GM13976 (cell line): ENCODE data around the gene YLPM1.

ENCODE experiments used
- DNase-seq: peaks from one replicate; pipeline ENCODE4 v3.0.0; 2012; ENCODE audit warnings: low spot score
- in situ Hi-C: fragments of 300-500 bp; cut with MboI; formaldehyde crosslinking; loops from one replicate; pipeline ENCODE4 v1.12.0; 2022; ENCODE audit warnings: low sequenced_read_pairs, mixed read lengths, inconsistent platforms; ENCODE audit not compliant: unreplicated experiment
- TF ChIP-seq, protein P1 (sequence below): IDR thresholded peaks from 2 replicates; pipeline ENCODE4 v1.5.1; 2012; ENCODE audit warnings: borderline replicate concordance, mild to moderate bottlenecking; ENCODE audit not compliant: insufficient read depth; ENCODE audit errors: extremely low read depth, missing control alignments, control extremely low read depth

The YLPM1 gene

DNA sequence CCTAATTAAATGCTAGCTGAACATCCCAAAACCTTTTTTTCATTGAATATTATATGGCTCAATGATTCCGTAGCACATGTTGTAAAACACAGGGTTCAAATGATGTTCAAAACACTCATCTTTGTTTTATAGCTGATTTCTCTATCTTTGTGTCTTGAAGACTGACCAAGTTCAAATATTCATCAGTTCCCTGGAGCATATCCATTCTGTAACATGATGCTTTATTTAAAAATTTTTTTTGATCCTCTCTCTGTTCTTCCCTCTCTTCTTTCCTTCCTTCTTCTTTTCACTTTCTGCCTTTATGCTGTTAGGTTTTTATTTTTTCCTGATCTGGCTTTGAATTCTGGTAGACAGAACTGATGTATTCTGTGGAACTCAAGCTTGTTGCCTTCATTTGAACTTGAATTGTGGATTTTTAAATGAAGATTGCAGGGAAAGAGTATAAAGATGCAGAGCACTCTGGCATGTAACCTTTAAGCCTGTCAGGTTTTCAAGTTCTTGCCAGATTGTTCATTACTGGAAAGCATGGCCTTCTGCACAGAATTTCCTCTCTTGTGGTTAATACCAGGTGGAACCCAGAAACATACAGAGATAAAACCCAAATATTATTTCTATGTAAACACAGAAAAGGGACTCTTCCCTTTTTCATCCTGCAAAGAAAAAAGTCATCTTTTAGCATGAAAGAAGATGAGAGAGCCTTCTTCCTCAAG lies 73.3 kb downstream of the YLPM1 start:
- no peak for DNase-seq
- in situ Hi-C loops = no loop called here
- TF ChIP-seq, protein P1, sequence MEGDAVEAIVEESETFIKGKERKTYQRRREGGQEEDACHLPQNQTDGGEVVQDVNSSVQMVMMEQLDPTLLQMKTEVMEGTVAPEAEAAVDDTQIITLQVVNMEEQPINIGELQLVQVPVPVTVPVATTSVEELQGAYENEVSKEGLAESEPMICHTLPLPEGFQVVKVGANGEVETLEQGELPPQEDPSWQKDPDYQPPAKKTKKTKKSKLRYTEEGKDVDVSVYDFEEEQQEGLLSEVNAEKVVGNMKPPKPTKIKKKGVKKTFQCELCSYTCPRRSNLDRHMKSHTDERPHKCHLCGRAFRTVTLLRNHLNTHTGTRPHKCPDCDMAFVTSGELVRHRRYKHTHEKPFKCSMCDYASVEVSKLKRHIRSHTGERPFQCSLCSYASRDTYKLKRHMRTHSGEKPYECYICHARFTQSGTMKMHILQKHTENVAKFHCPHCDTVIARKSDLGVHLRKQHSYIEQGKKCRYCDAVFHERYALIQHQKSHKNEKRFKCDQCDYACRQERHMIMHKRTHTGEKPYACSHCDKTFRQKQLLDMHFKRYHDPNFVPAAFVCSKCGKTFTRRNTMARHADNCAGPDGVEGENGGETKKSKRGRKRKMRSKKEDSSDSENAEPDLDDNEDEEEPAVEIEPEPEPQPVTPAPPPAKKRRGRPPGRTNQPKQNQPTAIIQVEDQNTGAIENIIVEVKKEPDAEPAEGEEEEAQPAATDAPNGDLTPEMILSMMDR = no peak

DNA sequence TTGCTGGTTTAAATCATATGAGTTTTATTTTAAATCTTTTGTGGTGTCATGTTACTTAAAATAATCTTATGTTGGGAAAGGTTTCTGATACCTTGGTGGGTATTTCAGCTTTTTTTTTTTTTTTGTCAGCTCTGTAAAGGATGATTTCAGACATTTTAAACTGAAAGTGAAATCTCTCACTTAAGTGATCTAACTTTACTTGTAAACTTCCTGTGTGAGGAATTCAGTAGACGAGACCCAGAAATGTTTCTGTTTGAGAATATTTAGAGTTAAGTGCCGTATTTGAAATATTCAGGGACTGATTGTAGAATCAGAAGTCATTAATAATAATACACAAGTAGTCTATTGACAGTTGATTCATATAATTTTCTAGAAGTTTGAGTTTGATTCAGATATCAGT lies 75.0 kb downstream of the YLPM1 start:
- TF ChIP-seq, protein P1 = no peak
- no peak for DNase-seq
- in situ Hi-C loops = no loop called here

DNA sequence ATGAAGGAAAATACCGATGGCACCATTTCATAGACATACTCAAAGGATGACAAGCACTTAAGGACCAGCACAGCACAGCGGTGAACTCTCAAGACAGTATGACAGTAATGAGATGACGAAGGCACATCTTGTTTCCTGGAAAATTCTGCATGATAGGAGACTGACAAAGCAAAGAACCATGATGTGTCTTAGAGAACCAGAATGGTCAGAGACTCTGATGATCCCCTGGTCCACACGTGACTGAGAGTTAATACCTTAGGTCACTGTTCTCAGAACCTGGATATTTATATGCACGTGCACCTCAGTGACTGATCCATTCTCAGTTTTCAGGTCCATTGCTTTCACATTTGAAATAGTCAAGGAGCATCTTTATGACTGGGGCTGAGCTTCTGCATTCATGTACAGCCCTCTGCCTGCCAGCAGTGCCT lies 77.5 kb downstream of the YLPM1 start:
- TF ChIP-seq, protein P1 = no peak
- in situ Hi-C loops = no loop called here
- DNase-seq = no peak

DNA sequence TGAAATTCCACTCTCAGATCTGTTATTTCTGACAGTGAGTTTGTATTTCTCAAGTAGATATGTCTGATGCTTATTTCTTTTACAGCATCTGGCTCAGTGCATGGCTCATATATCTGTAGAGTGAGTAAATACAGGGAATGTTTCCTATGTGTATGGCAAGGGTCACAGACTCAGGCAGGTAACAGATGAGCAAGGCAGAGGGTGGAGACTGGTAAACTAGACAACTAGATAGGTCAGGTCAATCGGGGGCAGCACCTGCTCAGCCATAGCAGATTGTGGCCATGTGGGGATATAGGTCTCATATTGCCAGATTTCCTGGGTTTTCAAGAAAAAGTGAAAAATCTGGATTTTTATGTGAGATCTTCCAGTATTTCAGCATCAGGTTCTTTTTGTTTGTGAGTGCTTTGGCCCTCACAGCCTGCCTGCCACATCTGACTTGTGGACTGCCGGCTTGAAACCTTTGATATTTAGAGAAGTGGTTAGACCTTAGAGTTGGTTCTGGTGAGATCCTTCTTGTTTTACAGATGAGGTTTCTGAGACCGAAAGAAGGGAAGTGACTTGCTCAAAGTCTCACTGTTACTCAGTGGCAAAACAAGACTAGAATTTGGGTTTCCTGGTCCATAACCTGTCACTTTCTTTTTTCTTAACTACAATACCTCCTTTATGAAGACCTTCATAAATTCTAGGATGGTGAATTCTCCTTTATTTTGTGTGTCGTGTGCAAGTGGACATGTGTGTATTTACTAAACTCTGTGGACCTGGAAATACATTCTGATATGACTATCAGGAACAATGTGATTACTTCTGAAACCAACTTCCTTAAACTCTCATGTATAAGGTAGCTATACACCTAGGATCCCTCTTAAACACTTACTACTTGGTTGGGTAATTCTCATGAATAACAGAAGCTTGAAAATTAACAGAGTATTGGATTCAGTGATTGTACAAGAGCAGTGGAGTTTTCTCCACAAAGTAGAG lies 78.4 kb downstream of the YLPM1 start:
- peak; percentile 35 for DNase-seq
- TF ChIP-seq, protein P1 = no peak
- in situ Hi-C loops = no loop called here

DNA sequence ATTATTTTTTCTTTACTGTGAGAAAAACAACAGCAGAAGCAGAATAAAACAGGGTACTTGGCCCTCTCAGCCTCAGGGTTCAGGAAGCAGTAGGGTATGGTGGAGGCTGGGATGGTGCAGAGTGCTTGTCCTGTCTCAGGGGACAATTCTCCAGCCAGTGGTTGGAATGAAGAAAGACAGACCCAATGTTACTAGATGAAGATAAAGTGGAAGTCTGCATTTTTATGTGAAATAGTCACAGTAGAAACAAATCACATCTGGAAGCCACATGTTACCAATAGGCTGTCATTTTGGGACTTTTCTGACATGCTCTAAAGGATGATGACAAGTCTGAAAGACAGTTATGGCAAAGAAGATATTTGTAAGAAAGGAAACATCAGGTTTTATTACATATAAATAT lies 80.5 kb downstream of the YLPM1 start:
- in situ Hi-C loops = no loop called here
- no peak for DNase-seq
- TF ChIP-seq, protein P1 = no peak

DNA sequence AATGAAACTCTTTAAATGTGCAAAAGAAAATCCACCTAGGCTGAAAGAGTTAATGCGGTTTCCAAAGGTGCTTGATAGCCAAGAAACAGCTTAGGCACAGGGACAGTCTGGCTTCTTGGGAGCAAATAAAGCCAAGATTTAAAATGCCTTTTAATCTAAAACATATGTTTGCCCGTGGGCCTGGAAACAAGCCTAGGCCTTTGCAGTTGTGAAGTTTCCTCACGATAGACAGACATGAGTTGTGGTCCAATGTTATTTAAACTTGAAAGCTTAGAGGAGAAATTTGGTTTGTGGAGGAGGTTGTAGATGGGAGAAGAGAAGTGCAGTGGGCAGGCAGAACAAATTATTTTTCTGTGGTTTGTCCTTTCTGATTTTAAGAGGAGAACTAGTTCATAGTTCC lies 83.1 kb downstream of the YLPM1 start:
- in situ Hi-C loops = no loop called here
- TF ChIP-seq, protein P1 = no peak

More for the DNA sequence above, 83.1 kb downstream of the YLPM1 start:
- DNase-seq = no peak
